HFFc6 (cell line): ENCODE data around the gene TSEN34. TPM values are rescaled to one million over a fixed set of nuclear protein-coding genes. Genes with fewer than 3 reads are reported as not detected.

ENCODE experiments used
- DNase-seq: peaks from one replicate; pipeline ENCODE4 v3.0.0-alpha.2; 2018
- H3K27ac Mint-ChIP-seq: 2 replicates; pipeline ENCODE4 v1.8.0; 2020; ENCODE audit warnings: mild to moderate bottlenecking, mixed read lengths
- H3K27me3 Mint-ChIP-seq: 2 replicates; pipeline ENCODE4 v1.8.0; 2021; ENCODE audit warnings: mild to moderate bottlenecking, moderate library complexity, mixed read lengths; ENCODE audit not compliant: insufficient read depth
- H3K36me3 Mint-ChIP-seq: 2 replicates; pipeline ENCODE4 v1.8.0; 2021; ENCODE audit warnings: low read depth, mixed read lengths
- H3K4me1 Mint-ChIP-seq: 2 replicates; pipeline ENCODE4 v1.8.0; 2020; ENCODE audit warnings: low read depth, mixed read lengths
- H3K4me3 Mint-ChIP-seq: 2 replicates; pipeline ENCODE4 v1.8.0; 2020; ENCODE audit warnings: mild to moderate bottlenecking, moderate library complexity, mixed read lengths
- H3K9me3 Mint-ChIP-seq: 2 replicates; pipeline ENCODE4 v1.8.0; 2020; ENCODE audit warnings: mild to moderate bottlenecking, mixed read lengths
- total RNA-seq, 6 experiments: library from RNA; stranded (reverse); fragmentation: NEBNext Ultra II Directional; extraction: Animal tissue kit (Norgen Biotek cat#: 25700); gene quantifications; 2 replicates in 1 of 6; 3 replicates in 5 of 6; pipeline ENCODE4 v1.2.3, GENCODE V29; 2021
- TF ChIP-seq, protein P1 (sequence below): fragments of 200-600 bp; sonication (generic); IDR thresholded peaks from 2 replicates; pipeline ENCODE4 v1.5.0; 2021; ENCODE audit warnings: antibody characterized with exemption, mild to moderate bottlenecking

Gene TSEN34
- total RNA-seq, 6 experiments from 2014 or later, result 51.2 to 58.8 (median 54.4) TPM

DNA sequence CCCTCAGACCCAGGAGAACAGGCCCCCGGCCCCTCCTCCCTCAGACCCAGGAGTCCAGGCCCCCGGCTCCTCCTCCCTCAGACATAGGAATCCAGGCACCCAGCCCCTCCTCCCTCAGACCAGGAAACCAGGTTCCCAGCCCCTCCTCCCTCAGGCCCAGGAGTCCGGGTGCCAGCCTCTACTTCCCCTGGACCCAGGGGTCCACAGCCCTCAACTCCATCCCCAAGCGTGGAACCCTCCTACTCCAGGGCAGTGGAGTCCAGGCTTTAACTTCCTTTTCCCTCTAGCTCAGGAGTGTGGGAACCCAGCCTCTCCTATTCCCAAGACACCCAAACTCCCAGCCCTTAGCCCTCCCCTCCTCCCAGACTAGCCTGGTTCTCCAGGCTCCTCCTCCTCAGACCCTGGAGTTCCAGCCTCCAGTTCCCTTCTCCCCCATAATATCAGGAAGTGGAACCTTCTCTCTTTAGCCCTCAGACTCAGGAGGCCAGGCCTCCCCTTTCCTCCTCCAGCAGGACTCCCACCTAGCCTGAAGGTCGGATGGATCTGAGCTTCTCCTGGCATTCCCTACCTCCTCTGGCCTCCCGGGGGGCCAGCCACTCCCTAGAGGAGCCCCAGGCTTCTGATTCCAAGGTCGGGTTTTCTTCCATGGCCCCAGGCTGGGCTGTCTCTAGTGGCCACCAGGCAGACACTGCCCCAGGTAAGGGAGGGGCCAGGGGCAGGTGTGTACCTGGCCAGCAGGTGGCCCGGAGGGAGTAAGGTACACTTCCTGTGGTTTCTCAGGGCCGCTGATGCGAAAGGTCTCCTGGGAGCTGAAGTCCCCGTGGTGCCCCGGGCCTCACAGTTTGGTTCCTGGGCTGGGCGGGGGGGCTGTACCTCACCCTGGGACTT lies 18.4 kb upstream of the TSEN34 start, which contains the start of gene TMC4:
TSS of gene TMC4 (minus strand) at position 690 of the 888 bp plus-strand sequence. CDS start at position 647, 43 bp downstream.
- H3K4me3 Mint-ChIP-seq, result no peak within 1 kb of the TSS
- H3K4me1 Mint-ChIP-seq, result peaks cover 5% of the 10 kb centered on the region; the same call in 1 of the 2 replicates
- TF ChIP-seq, protein P1, sequence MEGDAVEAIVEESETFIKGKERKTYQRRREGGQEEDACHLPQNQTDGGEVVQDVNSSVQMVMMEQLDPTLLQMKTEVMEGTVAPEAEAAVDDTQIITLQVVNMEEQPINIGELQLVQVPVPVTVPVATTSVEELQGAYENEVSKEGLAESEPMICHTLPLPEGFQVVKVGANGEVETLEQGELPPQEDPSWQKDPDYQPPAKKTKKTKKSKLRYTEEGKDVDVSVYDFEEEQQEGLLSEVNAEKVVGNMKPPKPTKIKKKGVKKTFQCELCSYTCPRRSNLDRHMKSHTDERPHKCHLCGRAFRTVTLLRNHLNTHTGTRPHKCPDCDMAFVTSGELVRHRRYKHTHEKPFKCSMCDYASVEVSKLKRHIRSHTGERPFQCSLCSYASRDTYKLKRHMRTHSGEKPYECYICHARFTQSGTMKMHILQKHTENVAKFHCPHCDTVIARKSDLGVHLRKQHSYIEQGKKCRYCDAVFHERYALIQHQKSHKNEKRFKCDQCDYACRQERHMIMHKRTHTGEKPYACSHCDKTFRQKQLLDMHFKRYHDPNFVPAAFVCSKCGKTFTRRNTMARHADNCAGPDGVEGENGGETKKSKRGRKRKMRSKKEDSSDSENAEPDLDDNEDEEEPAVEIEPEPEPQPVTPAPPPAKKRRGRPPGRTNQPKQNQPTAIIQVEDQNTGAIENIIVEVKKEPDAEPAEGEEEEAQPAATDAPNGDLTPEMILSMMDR, result peak; percentile 50
- H3K36me3 Mint-ChIP-seq, result peaks cover 5% of the 10 kb centered on the region; the same call in 1 of the 2 replicates
- peaks cover 9% of the 10 kb centered on the region; the same call in 1 of the 2 replicates for H3K27me3 Mint-ChIP-seq
- no peak for DNase-seq
- H3K9me3 Mint-ChIP-seq, result no peaks in the 10 kb centered on the region
- H3K27ac Mint-ChIP-seq, result peak within 1 kb of the TSS; percentile 54

- Mint-ChIP-seq H3K27me3 (peaks cover 9% of the 10 kb centered on the region; the same call in 1 of the 2 replicates), H3K4me1 (peaks cover 5% of the 10 kb centered on the region; the same call in 1 of the 2 replicates), H3K27ac (no peak overlapping the region), H3K4me3 (no peak overlapping the region), H3K36me3 (peaks cover 9% of the 10 kb centered on the region), H3K9me3 (no peaks in the 10 kb centered on the region)
- TF ChIP-seq, protein P1, result no peak
- DNase-seq, result no peak
These were observed 17.8 kb upstream of the TSEN34 start for GRCh38 chr19:54173359-54173699.

DNA sequence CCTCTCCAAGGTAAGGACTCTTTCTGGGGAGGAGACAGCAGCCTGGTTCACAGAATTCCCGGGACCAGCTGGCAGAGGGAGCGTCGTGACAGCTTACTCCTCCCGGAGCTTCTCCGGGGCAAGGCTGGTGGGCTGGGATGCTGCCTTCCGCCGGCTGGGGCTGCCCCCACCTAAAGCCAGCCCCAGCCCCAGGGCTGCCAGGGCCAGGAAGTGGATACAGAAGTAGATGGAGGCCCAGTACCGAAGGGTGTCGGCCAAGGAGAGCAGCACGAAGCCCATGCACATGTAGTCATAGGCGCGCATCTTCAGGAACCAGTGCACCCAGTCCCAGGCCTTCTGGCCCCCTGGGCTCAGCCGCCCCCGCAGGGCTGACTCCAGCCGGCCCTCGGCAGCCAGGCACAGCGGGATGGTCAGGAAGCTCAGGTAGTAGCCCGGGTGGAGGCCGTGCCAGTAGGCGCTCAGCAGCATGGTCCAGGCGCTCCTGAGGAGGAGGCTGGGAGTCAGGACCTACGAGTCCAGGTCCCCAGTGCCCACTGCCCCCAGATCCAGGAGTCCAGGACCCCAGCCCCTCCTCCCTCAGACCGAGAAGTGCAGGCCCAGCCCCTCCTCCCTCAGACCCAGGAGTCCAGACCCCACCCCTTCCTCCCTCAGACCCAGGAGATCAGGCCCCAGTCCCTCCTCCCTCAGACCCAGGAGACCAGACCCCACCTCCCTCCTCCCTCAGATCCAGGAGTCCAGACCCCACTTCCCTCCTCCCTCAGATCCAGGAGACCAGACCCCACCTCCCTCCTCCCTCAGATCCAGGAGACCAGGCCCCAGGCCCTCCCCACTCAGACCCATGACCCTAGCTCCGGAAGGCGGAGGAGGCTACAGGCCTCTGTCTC lies 16.9 kb upstream of the TSEN34 start:
- TF ChIP-seq, protein P1, result no peak
- peaks cover 14% of the 10 kb centered on the region for H3K36me3 Mint-ChIP-seq
- no peak overlapping the region for H3K4me3 Mint-ChIP-seq
- H3K9me3 Mint-ChIP-seq, result no peaks in the 10 kb centered on the region
- peaks cover 5% of the 10 kb centered on the region; the same call in 1 of the 2 replicates for H3K4me1 Mint-ChIP-seq
- no peak overlapping the region for H3K27ac Mint-ChIP-seq
- DNase-seq, result no peak
- peaks cover 9% of the 10 kb centered on the region; the same call in 1 of the 2 replicates for H3K27me3 Mint-ChIP-seq

DNA sequence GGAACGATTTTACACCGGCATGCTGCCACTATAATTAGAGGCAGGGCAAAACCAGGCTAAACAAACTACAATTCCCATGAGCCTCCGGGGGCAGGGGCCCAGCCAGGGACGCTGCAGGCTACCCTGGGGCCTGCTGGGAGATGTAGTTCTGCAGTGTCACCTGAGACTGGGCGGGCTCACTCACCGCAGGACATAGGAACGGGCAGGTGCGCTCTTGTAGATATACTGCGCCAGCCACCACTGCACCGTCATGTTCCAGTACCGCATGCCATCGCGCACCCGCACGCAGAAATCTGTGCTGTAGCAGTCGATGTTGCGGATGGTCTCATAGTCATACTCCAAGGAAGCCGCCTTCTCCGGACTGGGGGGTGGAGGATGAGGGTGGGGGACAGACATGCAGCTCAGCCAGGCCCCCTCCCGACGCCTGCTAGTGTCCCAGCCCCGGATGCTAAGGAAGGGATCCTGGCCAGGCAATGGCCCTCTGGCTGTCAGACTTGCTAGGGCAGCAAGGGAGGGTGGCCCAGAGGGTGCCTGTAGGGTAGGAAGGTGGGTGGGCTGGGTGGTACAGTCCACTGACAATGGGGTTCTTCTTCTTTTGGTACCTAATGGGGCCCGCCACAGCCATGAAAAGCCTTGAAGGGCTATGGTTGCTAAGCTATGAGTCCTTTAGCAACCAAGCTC lies 12.4 kb upstream of the TSEN34 start:
- Mint-ChIP-seq H3K9me3 (no peaks in the 10 kb centered on the region), H3K36me3 (peaks cover 23% of the 10 kb centered on the region), H3K27me3 (no peaks in the 10 kb centered on the region; the same call in 1 of the 2 replicates), H3K27ac (no peak overlapping the region), H3K4me1 (no peaks in the 10 kb centered on the region), H3K4me3 (no peak overlapping the region)
- no peak for DNase-seq
- TF ChIP-seq, protein P1, result 0 out of 2 replicates have a peak, but pooled peaks have one; percentile 7
